CD4-positive, alpha-beta T cell treated with Interleukin-6 for 4 hours (primary cell): Measurements from ENCODE around the gene DONSON.
"Not testable (repeated sequence)": the region's sequence is repeated elsewhere in the genome, so short reads cannot be mapped to it uniquely, and the experiment has no call there.

ENCODE experiments used
- DNase-seq: peaks from one replicate; pipeline ENCODE4 v3.0.0-alpha.2; 2020; ENCODE audit warnings: mixed read lengths

DONSON gene

GRCh38 chr21:33588485-33589335, at the start of gene DONSON:
Gene DONSON (minus strand): TSS chr21:33588684. CDS start chr21:33588641, 43 bp downstream.
- peak; percentile 90 for DNase-seq

GRCh38 chr21:33634254-33634653, 45.8 kb upstream of the DONSON start:
- DNase-seq, result no peak

GRCh38 chr21:33626151-33626550, 37.7 kb upstream of the DONSON start:
- not testable (repeated sequence) for DNase-seq

GRCh38 chr21:33622253-33622652, 33.8 kb upstream of the DONSON start:
- DNase-seq, result no peak

GRCh38 chr21:33619726-33620125, 31.2 kb upstream of the DONSON start:
- no peak for DNase-seq

- no peak for DNase-seq
Observed at GRCh38 chr21:33618407-33618806, 29.9 kb upstream of the DONSON start.

- not testable (repeated sequence) for DNase-seq
Observed at GRCh38 chr21:33617565-33617964, 29.1 kb upstream of the DONSON start.

GRCh38 chr21:33611006-33611744, 22.7 kb upstream of the DONSON start:
- DNase-seq, result no peak

- DNase-seq, result no peak
Observed at GRCh38 chr21:33608559-33608958, 20.1 kb upstream of the DONSON start.

- no peak for DNase-seq
Observed at GRCh38 chr21:33598051-33598450, 9.6 kb upstream of the DONSON start.

- DNase-seq, result peak; percentile 40
Observed at GRCh38 chr21:33587792-33588484, 546 bp downstream of the DONSON start.

- no peak for DNase-seq
Observed at GRCh38 chr21:33586927-33587326, 1.6 kb downstream of the DONSON start.

- DNase-seq, result no peak
Observed at GRCh38 chr21:33584455-33584854, 4.0 kb downstream of the DONSON start.

GRCh38 chr21:33578959-33579542, 9.4 kb downstream of the DONSON start:
- no peak for DNase-seq

- no peak for DNase-seq
Observed at GRCh38 chr21:33578214-33578613, 10.3 kb downstream of the DONSON start.

GRCh38 chr21:33576741-33577141, 11.7 kb downstream of the DONSON start:
- not testable (repeated sequence) for DNase-seq

GRCh38 chr21:33572350-33572749, 16.1 kb downstream of the DONSON start:
- DNase-seq, result no peak

- DNase-seq, result no peak
Observed at GRCh38 chr21:33569991-33570390, 18.5 kb downstream of the DONSON start.

GRCh38 chr21:33568448-33568847, 20.0 kb downstream of the DONSON start:
- DNase-seq, result no peak

- DNase-seq, result no peak
Observed at GRCh38 chr21:33567914-33568313, 20.6 kb downstream of the DONSON start.

- DNase-seq, result no peak
Observed at GRCh38 chr21:33566514-33566913, 22.0 kb downstream of the DONSON start.

- no peak for DNase-seq
Observed at GRCh38 chr21:33562389-33562788, 26.1 kb downstream of the DONSON start.

GRCh38 chr21:33561373-33561772, 27.1 kb downstream of the DONSON start:
- no peak for DNase-seq
